ENCODE measurements around the gene THBD.
A peak's percentile ranks its signal among the peaks of the same experiment; 100 is the strongest.

The THBD gene, protein sequence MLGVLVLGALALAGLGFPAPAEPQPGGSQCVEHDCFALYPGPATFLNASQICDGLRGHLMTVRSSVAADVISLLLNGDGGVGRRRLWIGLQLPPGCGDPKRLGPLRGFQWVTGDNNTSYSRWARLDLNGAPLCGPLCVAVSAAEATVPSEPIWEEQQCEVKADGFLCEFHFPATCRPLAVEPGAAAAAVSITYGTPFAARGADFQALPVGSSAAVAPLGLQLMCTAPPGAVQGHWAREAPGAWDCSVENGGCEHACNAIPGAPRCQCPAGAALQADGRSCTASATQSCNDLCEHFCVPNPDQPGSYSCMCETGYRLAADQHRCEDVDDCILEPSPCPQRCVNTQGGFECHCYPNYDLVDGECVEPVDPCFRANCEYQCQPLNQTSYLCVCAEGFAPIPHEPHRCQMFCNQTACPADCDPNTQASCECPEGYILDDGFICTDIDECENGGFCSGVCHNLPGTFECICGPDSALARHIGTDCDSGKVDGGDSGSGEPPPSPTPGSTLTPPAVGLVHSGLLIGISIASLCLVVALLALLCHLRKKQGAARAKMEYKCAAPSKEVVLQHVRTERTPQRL

DNA sequence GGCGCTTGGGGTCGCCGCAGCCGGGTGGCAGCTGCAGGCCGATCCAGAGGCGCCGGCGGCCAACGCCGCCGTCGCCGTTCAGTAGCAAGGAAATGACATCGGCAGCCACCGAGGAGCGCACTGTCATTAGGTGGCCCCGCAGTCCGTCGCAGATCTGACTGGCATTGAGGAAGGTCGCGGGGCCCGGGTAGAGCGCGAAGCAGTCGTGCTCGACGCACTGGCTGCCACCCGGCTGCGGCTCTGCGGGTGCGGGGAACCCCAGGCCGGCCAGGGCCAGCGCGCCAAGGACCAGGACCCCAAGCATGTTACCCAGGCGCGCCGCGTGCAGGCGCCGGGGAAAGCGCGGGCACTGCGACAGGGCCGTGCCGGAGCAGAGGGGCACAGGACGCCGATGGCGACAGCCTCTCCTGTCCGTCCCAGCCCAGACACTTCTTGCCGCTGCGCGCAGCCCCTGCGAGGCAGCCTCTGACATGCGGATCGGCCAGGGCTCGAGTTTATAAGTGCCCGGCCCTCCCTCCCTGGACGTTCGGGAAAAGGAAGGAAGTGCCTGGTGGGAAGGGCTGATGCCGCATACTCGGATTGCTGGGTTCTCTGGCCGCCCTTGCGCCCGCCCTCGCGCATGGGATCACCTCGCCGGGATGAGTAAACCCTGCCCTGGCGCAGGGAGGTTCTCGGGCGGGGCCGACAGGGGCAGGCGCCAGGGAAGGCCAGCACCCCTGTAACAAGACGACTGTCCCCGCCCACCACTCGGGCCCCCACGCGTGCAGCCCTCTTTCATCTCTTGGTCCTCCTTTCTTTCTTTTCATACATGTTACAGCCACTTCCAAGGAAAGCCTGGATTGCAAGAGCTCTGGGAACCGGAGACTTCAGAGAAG lies at the start of gene THBD:
Gene THBD, minus strand, starts transcription at position 472 of the 875 bp plus-strand sequence. Its CDS starts 168 bp downstream, at position 304.
- peak; percentile 70 for DNase-seq

DNA sequence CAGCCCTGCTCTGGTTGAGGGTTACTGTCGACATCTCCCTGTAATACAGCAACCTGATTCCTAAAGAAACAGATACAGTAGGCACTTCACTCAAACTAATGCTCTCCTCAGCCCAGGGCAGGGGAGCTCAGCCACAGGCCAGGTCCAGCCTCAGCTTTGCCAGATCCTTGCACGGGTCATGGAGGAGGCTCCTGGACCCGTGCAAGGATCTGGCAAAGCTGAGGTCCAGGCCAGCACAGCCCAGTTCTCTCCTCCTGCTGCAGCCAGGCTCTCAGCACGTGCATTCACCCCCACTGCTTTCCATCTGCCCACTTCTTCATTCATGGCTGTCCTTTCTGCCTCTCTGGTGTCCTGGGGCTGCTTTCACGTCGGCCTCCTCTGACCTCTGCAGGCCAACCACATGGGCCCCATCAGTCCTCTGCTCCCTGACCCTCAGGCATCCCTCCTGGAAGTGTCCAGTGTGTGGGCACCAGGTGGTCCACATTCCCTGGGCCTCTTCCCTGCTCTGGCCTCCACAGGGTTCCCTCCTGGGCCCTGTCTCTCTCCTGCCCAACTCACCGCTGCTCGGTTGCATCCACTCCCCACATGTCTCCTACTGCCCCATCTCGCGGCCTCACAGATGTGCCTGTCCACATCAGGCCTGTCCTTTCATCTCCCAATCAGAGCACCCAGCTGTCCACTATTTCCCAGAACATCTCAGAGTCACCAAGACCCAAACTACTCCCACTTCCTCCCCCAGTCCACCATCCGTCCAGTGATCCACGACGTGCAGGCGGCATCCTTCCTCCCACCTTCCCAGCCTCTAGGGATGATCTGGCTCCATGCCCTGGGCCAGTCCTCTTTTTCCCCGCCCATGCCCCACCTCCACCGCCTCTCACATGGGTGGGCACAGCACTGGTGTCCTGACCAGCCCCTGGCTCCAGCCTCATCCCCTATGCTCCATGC lies 48.4 kb upstream of the THBD start:
- no peak for DNase-seq

DNA sequence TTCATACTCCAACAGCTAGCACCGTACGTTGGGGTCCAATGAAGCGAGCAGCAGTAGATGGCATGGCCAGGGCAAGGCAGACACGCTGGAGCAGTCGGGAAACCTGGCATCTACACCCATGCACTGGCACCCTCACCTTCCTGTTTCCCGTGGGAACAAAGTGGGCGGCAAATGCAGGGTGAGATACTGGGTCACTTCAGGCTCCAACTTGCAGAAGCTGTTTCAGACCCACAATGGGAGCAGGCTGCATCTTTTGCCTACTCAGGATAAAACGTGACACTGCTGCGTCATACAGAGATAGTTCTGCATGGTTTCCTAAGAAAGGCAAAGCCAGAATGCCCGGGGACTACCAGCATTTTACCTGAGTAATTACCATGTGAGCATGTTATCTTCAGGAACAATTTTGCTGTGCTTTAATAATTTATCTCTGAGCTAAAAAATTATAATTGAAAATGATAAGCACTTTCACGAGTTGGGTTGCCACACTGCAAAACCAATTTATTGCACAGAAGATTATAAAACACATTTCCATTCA lies 47.6 kb upstream of the THBD start:
- no peak for DNase-seq

DNA sequence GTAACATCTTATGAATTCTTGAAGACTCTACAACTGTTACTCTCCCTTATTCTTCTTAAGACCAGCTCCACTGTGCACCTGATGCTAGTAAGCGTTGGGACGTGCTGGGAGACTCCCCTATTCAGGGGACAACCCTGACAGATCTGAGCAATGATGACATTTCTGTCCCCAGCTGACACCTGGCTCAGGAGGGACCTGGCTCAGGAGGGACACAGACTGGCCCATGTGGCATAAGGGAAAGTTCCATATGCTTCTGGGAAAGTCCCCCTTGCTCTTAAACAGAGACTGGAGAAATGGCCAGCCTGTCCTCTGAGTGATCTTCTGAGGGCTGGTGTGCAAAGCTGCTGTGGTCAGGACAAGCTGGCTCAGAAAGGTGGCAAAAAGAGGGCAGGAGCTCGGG lies 46.6 kb upstream of the THBD start:
- DNase-seq, result no peak

DNA sequence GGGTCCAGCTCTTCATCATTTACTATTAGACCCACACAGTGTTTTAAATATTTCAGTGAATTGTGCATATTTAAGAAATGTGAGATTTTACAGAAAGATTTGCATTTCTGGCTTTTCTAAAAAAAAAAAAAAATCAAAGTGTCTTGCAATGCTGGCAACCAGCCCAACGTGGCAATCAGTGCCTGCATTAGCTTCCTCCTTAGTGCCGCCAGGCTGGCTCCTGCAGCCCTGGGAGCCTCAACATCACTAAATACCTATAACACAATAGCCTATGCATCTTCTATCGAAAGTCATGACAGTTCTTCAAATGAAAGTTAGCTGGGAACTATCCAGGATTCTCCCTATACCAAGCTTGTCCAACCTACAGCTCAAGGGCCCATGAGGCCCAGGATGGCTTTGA lies 46.0 kb upstream of the THBD start:
- DNase-seq, result no peak

DNA sequence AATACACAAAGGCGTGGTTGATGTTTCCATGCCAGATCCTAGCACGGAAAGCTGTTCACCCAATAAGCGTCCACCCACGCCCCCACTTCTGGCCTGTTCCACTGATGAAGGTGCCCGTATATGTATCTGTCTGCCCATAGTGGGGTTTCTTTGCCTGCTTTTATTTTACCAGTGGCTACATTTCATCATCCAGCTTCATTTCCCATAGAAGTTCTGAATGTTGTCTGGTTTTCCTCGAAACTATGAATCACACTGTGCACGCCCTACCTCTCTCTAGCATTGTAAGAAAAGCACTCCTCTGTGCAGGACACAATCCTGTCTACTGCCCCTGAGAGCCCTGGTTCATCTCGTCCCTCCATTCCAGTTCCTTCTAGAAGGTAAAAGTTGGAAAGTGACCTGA lies 45.5 kb upstream of the THBD start:
- DNase-seq, result no peak

DNA sequence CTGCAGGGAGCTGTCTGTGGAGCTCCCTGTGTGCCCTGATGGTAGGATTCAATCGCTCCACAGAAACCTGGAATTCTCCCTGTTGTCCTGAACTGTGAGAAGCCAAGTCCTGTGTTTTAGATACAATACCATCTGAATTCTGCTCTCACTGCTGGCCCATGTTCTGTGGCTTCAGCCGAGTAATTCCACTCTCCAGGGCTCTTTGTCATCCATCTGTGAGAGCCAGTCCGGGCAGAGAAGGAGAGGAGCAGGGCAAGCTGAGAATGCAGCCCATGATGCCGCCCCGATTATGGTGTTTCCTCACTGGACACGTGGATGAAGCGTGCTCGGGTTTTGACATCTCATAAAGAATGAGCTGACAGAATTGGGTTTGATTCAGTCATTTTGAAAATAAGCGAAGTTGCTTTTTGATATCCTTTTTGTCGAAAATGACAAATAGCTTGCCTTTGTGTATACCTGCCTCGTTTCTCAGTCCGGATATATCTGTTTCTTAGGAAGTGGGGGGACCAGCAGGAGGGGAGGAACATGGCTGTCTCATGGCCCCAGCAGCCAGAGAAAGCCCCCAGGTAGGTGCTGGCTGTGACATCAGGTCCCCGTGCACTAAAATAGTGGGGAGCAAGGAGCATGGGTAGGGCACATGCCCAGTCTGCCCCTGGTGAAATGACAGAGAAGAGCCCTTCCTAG lies 44.9 kb upstream of the THBD start:
- no peak for DNase-seq

DNA sequence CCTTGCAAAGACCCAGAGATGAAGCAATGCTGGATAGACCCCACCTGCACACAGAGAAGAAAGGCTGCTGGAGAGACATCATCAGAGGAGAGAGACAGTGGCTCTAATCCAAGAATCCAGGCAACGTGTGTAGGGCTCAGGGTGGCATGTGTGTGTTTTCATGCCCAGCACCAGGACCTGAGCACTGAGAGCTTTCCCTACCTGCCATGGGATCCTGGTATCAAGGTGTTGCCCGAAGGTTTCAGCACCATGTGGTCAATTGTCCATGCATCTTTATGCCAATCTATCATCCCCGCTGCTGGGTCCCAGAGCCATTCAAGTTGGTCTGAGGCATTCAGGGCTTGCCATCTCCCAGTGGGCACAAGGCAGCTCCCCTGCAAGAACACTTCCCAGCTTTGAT lies 44.1 kb upstream of the THBD start:
- DNase-seq, result no peak

DNA sequence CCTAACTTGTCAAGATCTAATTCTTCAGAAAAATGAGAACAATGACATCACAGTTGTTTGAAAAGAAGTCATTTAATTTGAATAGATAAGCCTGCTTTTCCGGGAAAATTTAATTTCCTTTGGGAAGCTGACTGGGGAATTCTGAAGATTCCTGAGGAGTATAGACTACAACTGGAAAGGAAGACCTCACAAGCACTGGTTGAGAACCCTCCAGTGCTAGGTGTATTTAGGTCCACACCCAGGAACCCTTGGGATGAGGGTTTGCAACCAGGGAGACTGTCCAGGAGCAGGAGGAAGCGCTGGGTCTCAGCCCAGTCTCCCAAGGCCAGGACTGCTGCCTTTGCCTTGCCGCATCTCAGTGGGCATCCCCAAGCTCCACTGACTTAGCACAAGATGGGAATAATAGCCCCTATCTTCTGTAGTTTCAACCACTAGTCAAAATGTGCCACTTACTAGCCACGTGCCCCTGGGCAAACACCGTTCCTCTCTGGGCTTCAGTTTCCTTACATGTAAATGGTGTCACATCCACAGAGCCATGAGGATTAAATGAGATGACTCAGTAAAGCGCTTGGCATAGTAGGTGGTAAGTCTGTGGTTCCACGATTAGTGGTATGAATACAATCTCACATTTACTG lies 43.5 kb upstream of the THBD start:
- no peak for DNase-seq

DNA sequence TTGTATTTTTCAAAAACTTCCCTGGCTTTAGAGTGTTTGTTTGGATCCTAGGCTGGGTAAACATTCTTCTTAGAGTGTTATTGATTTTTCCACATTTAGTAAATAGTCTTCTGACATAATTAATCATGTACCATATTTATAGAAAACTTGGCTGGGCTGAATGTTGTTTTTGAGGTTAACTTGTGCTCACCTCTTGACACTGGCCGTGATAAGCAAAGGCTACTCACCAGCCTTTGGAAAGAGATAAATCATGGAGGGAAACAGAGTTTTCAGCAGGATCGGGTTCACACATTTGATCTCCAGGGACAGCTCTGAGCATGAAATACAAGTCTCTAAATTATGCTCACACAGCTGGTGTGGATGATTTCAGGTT lies 42.9 kb upstream of the THBD start:
- no peak for DNase-seq

DNA sequence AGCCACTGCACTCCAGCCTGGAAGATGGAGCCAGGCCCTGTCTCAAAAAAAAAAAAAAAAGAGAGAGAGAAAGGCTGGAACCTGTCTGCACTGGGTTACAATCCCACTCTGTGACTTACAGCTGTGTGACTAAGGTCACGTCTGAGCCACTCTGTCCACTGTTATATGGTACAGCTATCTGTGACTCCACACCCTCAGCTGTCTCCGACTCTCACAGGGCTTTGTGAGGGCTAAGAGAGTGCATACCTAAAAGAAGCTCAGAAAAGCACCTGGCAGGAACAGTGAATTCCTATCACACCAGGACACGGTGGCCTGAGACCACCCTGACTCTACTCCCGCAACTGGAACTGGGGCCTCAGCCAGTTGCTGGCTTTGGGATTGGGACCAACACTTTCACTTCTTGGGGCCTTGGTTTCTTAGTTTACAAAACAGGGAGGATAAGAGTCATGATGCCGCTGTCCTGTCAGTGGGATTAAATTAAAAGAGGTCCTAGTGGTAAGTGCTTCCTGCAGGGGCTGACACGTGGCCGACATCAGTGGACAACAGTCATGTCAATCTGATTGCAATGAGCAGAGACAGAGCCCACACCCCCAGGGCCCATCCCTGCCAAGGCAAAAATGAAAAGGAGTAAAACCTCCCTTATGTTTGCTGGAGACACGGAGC lies 42.4 kb upstream of the THBD start:
- no peak for DNase-seq

DNA sequence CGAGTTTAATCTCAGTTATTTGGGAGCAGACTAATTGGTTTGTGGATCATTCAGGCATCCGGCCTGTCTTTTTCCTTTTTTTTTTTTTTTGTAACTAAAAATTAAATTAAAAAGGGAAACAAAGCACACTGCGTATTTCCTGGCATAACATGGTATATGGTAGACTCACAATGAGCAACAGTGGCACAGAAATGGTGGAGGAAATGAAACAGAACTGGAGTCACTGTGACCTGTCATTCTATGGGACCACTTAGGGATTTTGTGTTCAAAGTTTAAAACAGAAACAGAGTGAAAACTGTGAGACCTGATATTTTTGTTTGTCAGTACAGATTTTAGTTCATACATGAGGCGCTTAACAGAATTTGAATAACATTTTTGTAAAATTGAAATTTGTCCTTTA lies 41.4 kb upstream of the THBD start:
- no peak for DNase-seq

DNA sequence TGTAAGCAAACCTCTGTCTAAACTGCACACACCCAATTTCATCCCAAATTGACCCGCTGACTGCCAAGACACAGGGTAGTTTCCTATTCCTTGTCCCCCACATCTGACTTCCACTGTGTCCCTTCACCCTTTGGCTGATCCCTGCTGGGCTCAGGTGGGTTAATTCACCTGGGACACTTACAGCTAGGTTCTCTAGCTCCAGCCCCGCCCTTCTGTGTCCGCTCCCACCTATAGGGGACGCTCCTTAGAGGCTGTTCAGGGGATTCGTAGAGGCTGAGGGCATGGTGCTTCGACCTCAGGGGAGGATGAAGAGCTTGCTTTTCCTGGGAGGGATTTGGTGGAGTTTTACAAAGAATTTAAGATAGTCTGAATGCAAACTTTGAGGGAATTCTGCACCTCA lies 40.7 kb upstream of the THBD start:
- no peak for DNase-seq

DNA sequence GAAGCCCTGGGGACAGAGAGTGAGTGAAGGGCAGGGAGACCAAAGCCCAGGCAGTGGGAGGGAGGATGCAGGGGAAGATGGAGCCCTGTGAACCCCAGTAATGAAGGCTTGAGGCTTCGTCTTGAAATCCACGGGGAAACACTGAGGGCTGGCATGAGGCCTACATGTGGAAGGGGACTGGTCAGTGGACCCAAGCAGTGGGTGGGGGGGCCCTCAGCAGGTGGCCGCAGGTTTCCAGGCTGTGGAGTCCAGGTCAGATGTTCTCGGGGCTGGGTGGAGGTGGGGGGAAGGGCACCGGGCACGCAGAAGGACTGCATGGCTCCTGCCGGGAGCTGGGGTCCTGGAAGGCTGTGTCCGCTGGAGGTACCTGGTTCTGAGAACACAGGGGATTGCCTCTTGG lies 39.4 kb upstream of the THBD start:
- DNase-seq, result no peak

DNA sequence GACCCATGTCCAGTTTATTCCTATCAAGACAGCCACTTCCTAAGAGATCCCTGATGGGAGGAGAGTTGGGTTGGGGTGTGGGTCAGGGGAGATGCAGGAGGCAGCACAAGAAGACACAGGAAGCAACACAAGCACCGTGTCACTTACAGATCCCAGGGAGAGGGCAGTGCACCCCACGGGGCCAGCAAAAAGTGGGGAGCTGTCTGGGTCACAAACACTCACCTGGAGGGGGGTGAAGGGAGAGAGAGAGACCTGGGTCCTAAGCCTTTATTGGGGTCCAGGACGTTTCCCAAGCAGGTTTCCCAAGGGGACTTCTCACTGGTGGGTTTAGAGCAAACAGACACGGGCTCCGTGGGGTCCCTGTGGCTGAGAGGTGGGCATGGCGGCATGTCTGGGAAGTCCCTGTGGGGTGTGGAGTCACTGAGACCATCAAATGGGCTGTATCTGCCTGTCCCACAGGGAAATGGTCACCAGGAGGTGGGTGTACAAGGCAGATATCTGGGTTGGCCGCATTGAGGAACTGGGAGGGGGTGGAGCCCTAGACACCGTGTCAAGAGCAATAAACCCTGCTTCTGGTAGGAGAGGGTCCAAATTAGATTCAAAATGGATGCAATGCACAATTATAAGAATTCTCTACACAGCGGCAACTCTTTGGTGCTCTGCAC lies 38.2 kb upstream of the THBD start:
- no peak for DNase-seq

DNA sequence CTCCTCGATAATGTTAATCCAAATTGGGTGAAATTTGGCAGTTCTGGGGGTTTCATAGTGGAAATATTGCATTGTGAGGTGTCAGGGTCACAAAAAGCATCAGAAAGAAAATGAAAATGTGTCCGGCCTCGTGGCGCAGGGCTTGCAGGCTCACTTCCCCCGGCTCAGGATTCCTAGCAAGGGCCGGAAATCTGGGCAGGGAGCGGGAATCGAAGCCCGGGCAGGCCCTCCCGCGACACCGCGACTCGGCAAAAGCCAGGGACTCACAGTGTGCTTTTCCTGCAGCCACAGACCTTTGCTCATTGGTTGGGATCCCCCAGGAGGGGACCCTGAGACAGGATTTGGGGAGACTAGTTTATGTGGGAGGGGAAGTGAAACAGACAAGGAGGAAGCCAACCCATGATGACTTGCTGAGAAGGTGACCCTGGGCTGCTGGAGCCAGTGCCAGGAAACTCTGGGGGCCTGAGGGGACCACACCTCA lies 37.5 kb upstream of the THBD start:
- no peak for DNase-seq

DNA sequence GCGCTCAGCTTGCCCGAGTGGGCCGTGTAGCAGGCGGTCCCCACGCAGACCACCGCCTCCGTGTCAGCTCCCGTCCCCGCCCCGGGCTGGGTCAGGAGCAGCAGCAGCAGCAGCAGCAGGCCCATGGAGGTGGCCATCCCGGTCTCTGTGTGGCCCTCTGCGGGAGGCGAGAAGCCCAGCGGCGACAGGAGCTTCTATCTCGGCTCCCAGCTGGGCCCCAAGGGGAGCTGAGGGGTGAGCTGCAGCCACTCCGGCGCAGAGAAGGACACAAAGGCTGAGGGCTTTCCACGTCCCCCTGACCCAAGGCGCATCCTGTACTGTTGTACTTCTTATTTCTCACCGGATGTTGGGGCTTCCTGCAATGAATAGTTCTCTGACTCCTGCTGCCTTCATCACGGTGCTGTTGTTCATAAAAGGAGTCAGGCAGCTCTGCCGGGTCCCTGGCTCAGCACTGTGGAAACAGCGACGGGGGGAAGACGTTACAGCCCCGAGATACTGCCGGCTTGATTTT lies 36.6 kb upstream of the THBD start, which contains the start of gene CD93:
Gene CD93, minus strand, starts transcription at position 269 of the 511 bp plus-strand sequence. Its CDS starts 132 bp downstream, at position 137.
- peak; percentile 52 for DNase-seq

DNA sequence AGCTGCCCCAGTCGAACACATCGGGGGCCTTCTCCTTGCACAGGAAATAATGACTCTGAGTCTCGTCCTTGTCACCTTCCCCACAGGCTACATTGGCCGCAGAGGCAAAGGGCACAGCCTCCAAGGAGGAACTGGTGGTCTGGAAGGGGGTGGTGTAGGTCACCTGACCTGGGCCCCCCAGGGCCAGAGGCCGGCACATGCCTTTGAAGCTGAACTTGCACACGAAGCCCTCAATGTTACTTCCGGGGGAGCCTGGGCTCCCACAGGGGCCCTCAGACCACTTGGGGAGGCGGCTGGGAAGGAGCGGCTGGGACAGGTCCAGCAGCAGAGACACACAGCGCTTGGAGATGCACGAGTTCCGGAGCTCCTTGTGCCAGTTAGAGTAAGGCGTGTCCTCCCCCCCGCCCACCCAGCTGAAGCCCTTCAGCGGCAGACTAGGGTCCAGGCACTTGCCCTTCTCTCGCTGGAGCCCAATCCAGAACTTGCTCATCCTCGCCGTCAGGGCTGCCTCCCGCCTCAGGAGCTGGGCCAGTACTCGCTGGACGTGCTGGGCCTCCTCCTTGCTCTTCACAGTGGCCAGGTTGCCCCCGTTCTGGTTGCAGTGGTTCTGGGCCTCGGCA lies 36.1 kb upstream of the THBD start:
- no peak for DNase-seq

DNA sequence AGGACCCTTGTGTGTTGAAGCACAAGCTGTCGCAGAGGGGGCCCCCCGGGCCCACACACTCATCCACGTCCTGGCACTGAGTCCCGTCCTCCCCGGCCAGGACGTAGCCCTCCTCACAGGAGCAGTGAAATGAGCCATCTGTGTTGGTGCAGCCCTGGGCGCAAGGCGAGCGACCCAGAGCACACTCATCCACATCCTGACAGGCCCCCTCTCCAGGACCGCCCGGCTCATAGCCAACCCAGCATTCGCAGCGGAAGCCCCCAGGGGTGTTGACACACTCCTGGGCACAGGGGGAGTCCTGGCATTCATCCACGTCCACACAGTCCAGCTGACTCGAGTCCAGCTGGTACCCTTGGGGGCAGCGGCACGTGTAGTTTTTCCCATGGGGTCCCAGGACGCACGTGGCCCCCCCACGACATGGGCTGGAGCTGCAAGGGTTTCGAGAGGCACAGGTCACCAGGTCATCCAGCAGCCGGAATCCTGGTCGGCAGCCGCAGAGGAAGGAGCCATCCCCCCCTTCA lies 35.4 kb upstream of the THBD start:
- DNase-seq, result no peak

Measured in right hindlimb (tissue), 1 donor.